Suprapubic skin (tissue), 3 donors: Measurements from ENCODE around the gene ZCWPW2.

Experiments
- CTCF ChIP-seq, 2 donors: fragments of 200-600 bp in 1 of 2; fragments of 450-650 bp in 1 of 2; sonication (generic) in 1 of 2; IDR thresholded peaks; one replicate each; pipeline ENCODE4 v1.5.1; 2016 to 2019; ENCODE audit warnings: antibody characterized with exemption in 2 of 2, mild to moderate bottlenecking in 1 of 2, moderate library complexity in 1 of 2
- POLR2AphosphoS5 ChIP-seq, 3 donors: sonication (generic); formaldehyde crosslinking; IDR thresholded peaks; one replicate each; pipeline ENCODE4 v1.6.1; 2017; ENCODE audit warnings: antibody characterized with exemption in 3 of 3

- no peak for TF ChIP-seq CTCF (IDR thresholded peaks at IDR 0.05)
- TF ChIP-seq POLR2AphosphoS5 (IDR thresholded peaks at IDR 0.05), result no peak
Measured at GRCh38 chr3:28299705-28300104, 48.8 kb upstream of the ZCWPW2 start.
